Astrocyte (in vitro differentiated cells and primary cell): ENCODE measurements around the gene CCL17. TPM values are rescaled to one million over a fixed set of nuclear protein-coding genes. Genes with fewer than 3 reads are reported as not detected.
A peak's percentile ranks its signal among the peaks of the same experiment; 100 is the strongest.

Experiments
- DNase-seq: peaks from one replicate; pipeline ENCODE4 v3.0.0-alpha.2; 2010; ENCODE audit warnings: low read depth
- FAIRE-seq: peaks from 2 replicates; lab custom pipeline; 2011; peaks lifted over from hg19 to GRCh38; lab: Jason Lieb, UNC
- H2AFZ ChIP-seq: 2 replicates; pipeline ENCODE4 v1.6.0; 2012; ENCODE audit warnings: low read depth, low read length, inconsistent platforms
- H3K27ac ChIP-seq: 2 replicates; pipeline ENCODE4 v1.5.1; 2011; ENCODE audit warnings: low read depth, low read length, inconsistent platforms
- H3K27me3 ChIP-seq: 2 replicates; pipeline ENCODE4 v1.6.0; 2011; ENCODE audit warnings: low read length, inconsistent platforms; ENCODE audit not compliant: insufficient read depth
- H3K36me3 ChIP-seq: 2 replicates; pipeline ENCODE4 v1.5.1; 2011; ENCODE audit warnings: low read length, inconsistent platforms; ENCODE audit not compliant: insufficient read depth
- H3K4me1 ChIP-seq: 2 replicates; pipeline ENCODE4 v1.5.1; 2011; ENCODE audit warnings: low read length, inconsistent platforms; ENCODE audit not compliant: insufficient read depth
- H3K4me2 ChIP-seq: 2 replicates; pipeline ENCODE4 v1.6.0; 2012; ENCODE audit warnings: low read length, inconsistent platforms
- H3K4me3 ChIP-seq: 2 replicates; pipeline ENCODE4 v1.5.1; 2011; ENCODE audit warnings: low read depth, mild to moderate bottlenecking, low read length, inconsistent platforms; ENCODE audit not compliant: insufficient read depth
- H3K79me2 ChIP-seq: 2 replicates; pipeline ENCODE4 v1.6.0; 2012; ENCODE audit warnings: mild to moderate bottlenecking, low read length, inconsistent platforms; ENCODE audit not compliant: insufficient read depth
- H3K9ac ChIP-seq: 2 replicates; pipeline ENCODE4 v1.6.0; 2012; ENCODE audit warnings: mild to moderate bottlenecking, low read length, inconsistent platforms
- H3K9me3 ChIP-seq: 2 replicates; pipeline ENCODE4 v1.5.1; 2012; ENCODE audit warnings: low read depth, mild to moderate bottlenecking, low read length, inconsistent platforms; ENCODE audit not compliant: insufficient read depth
- H4K20me1 ChIP-seq: 2 replicates; pipeline ENCODE4 v1.6.0; 2012; ENCODE audit warnings: low read length, inconsistent platforms; ENCODE audit not compliant: insufficient read depth
- H3K27ac Mint-ChIP-seq: one replicate; pipeline ENCODE4 v1.8.0; 2021; ENCODE audit warnings: mild to moderate bottlenecking, mixed read lengths; ENCODE audit not compliant: unreplicated experiment
- H3K27me3 Mint-ChIP-seq: one replicate; pipeline ENCODE4 v1.8.0; 2021; ENCODE audit warnings: low read depth, mixed read lengths; ENCODE audit not compliant: unreplicated experiment
- H3K36me3 Mint-ChIP-seq: one replicate; pipeline ENCODE4 v1.8.0; 2021; ENCODE audit warnings: low read depth, mixed read lengths; ENCODE audit not compliant: unreplicated experiment
- H3K4me1 Mint-ChIP-seq: one replicate; pipeline ENCODE4 v1.8.0; 2021; ENCODE audit warnings: low read depth, mixed read lengths; ENCODE audit not compliant: unreplicated experiment
- H3K4me3 Mint-ChIP-seq: one replicate; pipeline ENCODE4 v1.8.0; 2021; ENCODE audit warnings: mild to moderate bottlenecking, moderate library complexity, mixed read lengths; ENCODE audit not compliant: unreplicated experiment
- H3K9me3 Mint-ChIP-seq: one replicate; pipeline ENCODE4 v1.8.0; 2021; ENCODE audit warnings: mild to moderate bottlenecking, mixed read lengths; ENCODE audit not compliant: unreplicated experiment
- CTCF ChIP-seq: IDR thresholded peaks from 2 replicates; pipeline ENCODE4 v1.5.1; 2011; ENCODE audit warnings: low read depth, mild to moderate bottlenecking, inconsistent platforms, low read length, moderate library complexity; ENCODE audit not compliant: insufficient read depth
- EZH2 ChIP-seq: IDR thresholded peaks from 2 replicates; pipeline ENCODE4 v1.6.1; 2012; ENCODE audit warnings: mild to moderate bottlenecking, low read length, inconsistent platforms; ENCODE audit not compliant: insufficient read depth
- total RNA-seq: library from RNA; stranded (reverse); gene quantifications from 2 replicates; pipeline ENCODE4 v1.2.1, GENCODE V29; 2021

CCL17 gene
- total RNA-seq, 1 donor from 2014 or later = not detected

GRCh38 chr16:57464523-57464922 lies 60.0 kb downstream of the CCL17 start:
- Histone ChIP-seq H3K79me2 (peaks cover 37% of the 10 kb centered on the region), H2AFZ (no peak overlapping the region), H3K9ac (peak overlapping the region; percentile 22), H3K27ac (no peak overlapping the region), H3K4me3 (no peak overlapping the region), H4K20me1 (peaks cover 50% of the 10 kb centered on the region), H3K36me3 (peaks cover 26% of the 10 kb centered on the region), H3K4me2 (no peak overlapping the region), H3K9me3 (no peaks in the 10 kb centered on the region), H3K27me3 (no peaks in the 10 kb centered on the region), H3K4me1 (peaks cover 3% of the 10 kb centered on the region)
- no peak for TF ChIP-seq EZH2
- TF ChIP-seq CTCF = no peak
- no peaks in the 10 kb centered on the region for H3K27me3 Mint-ChIP-seq
- FAIRE-seq (no peak), DNase-seq (no peak)
- peaks cover 9% of the 10 kb centered on the region for H3K4me1 Mint-ChIP-seq
- no peaks in the 10 kb centered on the region for H3K9me3 Mint-ChIP-seq
- H3K36me3 Mint-ChIP-seq = peaks cover 23% of the 10 kb centered on the region
- peak overlapping the region; percentile 1 for H3K4me3 Mint-ChIP-seq
- H3K27ac Mint-ChIP-seq = no peak overlapping the region

Other genes starting within 250 kb of the CCL17 start
- 71.9 and 78.8 TPM in 2 replicates for gene PSME3IP1, start 218.7 kb upstream of the CCL17 start, total RNA-seq
- 76.8 TPM in 2 replicates for gene RSPRY1, start 218.4 kb upstream of the CCL17 start, total RNA-seq
- 70.9 and 71.1 TPM in 2 replicates for gene ARL2BP, start 159.5 kb upstream of the CCL17 start, total RNA-seq
- 0.14 and 0.93 TPM in 2 replicates for gene PLLP, start 120.1 kb upstream of the CCL17 start, total RNA-seq
- not detected in 2 replicates for gene CCL22, start 46.0 kb upstream of the CCL17 start, total RNA-seq
- gene CX3CL1, start 32.3 kb upstream of the CCL17 start, total RNA-seq = 9.6 and 12.1 TPM in 2 replicates
- gene CIAPIN1, start 42.6 kb downstream of the CCL17 start, total RNA-seq = 68.9 and 72.0 TPM in 2 replicates
- gene COQ9, start 42.7 kb downstream of the CCL17 start, total RNA-seq = 29.1 TPM in 2 replicates
- gene POLR2C, start 57.9 kb downstream of the CCL17 start, total RNA-seq = 53.7 and 58.0 TPM in 2 replicates
- gene DOK4, start 81.7 kb downstream of the CCL17 start, total RNA-seq = 25.5 and 28.4 TPM in 2 replicates
- gene CCDC102A, start 131.8 kb downstream of the CCL17 start, total RNA-seq = 7.8 and 8.8 TPM in 2 replicates
- 0.09 and 0.12 TPM in 2 replicates for gene ADGRG5, start 137.9 kb downstream of the CCL17 start, total RNA-seq
- 13.6 and 13.9 TPM in 2 replicates for gene ADGRG1, start 223.9 kb downstream of the CCL17 start, total RNA-seq